SK-N-MC (cell line): Measurements from ENCODE around the gene CCNA2.

Source experiments
- EZH2 ChIP-seq: fragments of 200-600 bp; sonication (generic); IDR thresholded peaks from one replicate; pipeline ENCODE4 v1.6.1; 2017; ENCODE audit warnings: antibody characterized with exemption
- POLR2AphosphoS5 ChIP-seq: IDR thresholded peaks from 2 replicates; pipeline ENCODE4 v1.6.1; 2012; ENCODE audit warnings: mild to moderate bottlenecking, low read depth, low read length, borderline replicate concordance

GRCh38 chr4:121801715-121802075, 22.0 kb downstream of the CCNA2 start:
- no peak for TF ChIP-seq EZH2
- no peak for TF ChIP-seq POLR2AphosphoS5
